Esophagus muscularis mucosa (tissue), 3 donors: ENCODE results near the gene FAM222A.

Source experiments
- POLR2A ChIP-seq: fragments of 450-650 bp; IDR thresholded peaks from one replicate; pipeline ENCODE4 v1.6.1; 2017; ENCODE audit warnings: antibody characterized with exemption, moderate library complexity, mild to moderate bottlenecking, low read depth
- TF ChIP-seq, protein P1 (sequence below), 3 experiments: fragments of 200-600 bp in 2 of 3; fragments of 450-650 bp in 1 of 3; sonication (generic) in 2 of 3; IDR thresholded peaks; one replicate each; pipeline ENCODE4 v1.5.1; 2017 to 2019; ENCODE audit warnings: antibody characterized with exemption in 3 of 3, mild to moderate bottlenecking in 2 of 3, moderate library complexity in 1 of 3

DNA sequence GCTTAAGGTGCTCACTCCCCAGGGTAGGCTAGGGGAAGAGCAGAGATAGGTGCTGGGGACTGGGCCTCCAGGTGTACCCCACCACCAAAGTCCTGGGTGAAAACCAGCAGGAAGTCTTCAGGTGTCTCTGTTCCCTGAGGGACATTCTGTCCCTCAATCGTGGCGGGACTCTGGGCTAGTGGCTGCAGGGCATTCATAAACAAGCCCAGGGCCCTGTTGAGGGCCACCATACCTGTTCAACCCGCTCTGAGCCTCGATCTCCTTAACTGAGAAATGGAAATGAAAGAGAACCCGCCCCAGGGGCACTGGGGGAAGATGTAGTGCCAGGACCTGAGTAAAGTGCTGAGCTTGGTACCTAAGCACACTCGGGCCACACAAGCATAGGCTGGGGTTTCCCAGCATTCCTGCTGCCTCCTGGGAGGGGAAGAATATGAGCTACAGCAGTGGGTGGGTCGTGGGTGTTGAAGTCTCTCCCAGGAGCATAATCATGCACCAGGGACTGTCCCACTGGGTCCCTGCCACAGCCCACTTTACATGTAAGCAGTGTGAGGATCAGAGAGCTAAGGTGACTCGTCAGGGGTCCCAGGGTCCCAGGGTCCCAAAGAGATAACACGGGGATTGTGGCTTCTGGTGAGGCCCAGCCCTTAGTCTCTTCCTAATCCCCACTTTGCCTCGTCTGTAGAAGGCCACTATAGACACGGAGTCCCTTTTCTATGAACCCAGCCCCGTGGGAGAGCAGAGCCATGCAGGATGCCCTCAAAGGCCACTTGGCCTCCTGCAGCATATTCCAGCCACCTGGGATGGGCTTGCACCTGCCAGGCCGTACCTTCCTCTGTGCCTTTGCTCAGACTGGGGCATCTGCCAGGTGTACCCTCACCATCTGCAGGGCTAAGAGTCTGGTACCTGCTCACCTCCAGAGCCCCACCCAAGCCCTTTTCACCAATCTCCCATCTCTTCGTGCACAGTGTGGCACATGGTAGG is 14.4 kb downstream of the FAM222A start:
- no peak for TF ChIP-seq POLR2A
- TF ChIP-seq, protein P1, sequence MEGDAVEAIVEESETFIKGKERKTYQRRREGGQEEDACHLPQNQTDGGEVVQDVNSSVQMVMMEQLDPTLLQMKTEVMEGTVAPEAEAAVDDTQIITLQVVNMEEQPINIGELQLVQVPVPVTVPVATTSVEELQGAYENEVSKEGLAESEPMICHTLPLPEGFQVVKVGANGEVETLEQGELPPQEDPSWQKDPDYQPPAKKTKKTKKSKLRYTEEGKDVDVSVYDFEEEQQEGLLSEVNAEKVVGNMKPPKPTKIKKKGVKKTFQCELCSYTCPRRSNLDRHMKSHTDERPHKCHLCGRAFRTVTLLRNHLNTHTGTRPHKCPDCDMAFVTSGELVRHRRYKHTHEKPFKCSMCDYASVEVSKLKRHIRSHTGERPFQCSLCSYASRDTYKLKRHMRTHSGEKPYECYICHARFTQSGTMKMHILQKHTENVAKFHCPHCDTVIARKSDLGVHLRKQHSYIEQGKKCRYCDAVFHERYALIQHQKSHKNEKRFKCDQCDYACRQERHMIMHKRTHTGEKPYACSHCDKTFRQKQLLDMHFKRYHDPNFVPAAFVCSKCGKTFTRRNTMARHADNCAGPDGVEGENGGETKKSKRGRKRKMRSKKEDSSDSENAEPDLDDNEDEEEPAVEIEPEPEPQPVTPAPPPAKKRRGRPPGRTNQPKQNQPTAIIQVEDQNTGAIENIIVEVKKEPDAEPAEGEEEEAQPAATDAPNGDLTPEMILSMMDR (IDR thresholded peaks at IDR 0.05): no peak
